Frontal cortex (tissue), 4 donors: ENCODE results near the gene ATP2C2. TPM values are rescaled to one million over a fixed set of nuclear protein-coding genes. Genes with fewer than 3 reads are reported as not detected.
"Not testable (repeated sequence)": the region's sequence is repeated elsewhere in the genome, so short reads cannot be mapped to it uniquely, and the experiment has no call there.

Experiments
- DNase-seq, 2 donors: peaks; one replicate each; pipeline ENCODE4 v3.0.0; 2012; ENCODE audit warnings: low spot score in 2 of 2
- FAIRE-seq: peaks from 2 replicates; lab custom pipeline; 2012; peaks lifted over from hg19 to GRCh38; lab: Jason Lieb, UNC
- total RNA-seq: library from RNA; depleted of rRNA; stranded (reverse); fragments of >200 nt; gene quantifications from one replicate; pipeline ENCODE4 v1.2.3, GENCODE V29; 2014
- donor health status: control.
- donor health status: control.
- donor health status: control.

Gene ATP2C2
- total RNA-seq, 1 donor from 2014 or later = 6.1 TPM

DNA sequence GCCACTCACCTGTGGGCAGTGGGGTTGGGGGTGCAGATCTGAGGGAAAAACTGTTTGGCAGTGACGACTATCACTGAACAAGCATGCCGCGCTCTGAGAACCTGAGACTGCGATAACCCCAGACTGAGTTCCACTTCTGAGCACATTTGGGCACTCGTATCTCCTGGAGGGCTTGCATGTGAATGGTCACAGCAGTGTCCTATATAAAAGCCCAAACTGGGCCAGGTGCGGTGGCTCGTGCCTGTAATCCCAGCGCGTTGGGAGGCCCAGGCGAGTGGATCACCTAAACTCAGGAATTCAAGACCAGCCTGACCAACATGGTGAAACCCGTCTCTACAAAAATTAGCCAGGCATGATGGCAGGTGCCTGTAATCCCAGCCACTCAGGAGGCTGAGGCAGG lies 18.7 kb downstream of the ATP2C2 start:
- no peak for FAIRE-seq
- no peak for DNase-seq

DNA sequence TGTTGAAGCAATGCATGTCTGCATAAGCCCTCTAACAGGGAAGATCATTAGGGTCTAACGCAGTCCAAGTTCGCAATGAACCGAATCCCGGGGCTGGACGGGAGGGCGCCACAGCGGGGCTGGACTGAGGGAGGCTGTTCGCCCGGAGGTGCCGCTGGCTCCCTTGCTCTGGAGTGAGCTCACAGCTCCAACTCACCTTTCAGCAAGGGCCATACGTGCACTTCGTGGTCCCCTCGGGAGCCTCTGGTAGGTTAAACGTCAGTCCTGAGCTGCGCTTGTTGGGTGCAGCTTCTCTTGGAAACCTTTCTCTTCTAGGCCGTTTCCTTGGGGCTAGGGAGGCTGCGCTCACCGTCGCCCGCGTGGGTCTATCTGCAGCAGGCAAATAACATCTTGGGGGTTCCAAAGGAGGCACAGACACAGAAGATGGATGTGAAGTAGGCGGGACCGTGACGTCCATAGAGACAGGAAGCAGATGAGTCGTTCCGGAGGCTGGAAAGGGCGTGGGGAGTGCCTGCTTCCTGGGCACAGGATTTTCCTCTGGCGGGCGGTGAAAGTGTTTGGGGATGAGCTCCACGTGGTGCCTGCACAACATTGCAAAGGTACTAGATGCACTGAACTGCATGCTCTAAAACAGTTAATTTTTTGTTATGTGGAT lies 21.9 kb downstream of the ATP2C2 start:
- no peak for FAIRE-seq
- no peak for DNase-seq

DNA sequence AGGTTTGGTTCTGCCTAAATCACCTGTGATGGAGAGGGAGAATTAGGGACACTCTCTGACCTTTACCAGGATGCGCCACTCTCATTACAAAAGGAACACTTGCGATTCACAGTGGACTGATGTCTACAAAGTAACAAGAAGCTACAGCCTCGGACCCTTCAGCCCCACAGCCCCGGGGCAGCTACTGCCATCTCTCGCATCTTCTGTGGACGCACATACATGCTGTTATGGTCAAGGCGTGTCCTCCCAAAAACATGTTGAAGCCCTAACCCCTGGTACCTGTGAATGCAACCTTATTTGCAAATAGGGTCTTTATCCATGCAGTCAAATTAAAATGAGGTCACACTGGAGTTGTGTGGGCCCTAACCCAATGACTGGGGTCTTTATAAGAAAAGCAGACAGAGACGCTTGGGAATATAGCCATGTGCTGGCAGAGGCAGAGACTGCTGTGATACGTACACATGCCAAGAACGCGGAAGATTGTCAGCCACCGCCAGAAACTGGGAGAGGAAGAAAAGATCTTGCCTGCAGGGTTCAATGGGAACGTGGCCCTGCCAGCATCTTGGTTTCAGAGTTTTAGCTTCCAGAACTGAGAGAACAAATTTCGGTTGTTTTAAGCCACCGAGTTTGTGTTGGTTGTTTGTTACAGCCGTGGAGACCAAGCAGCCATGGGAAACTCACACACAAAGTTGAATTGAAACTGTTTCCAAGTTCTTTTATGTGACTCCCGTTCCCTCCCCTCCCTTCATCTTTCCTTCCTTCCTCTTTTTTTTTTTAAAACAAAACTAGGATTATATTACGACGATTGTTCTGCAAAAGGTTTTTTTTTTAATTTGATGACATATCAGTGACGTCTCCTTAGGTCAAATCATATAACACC lies 23.1 kb downstream of the ATP2C2 start:
- no peak for DNase-seq
- no peak for FAIRE-seq

DNA sequence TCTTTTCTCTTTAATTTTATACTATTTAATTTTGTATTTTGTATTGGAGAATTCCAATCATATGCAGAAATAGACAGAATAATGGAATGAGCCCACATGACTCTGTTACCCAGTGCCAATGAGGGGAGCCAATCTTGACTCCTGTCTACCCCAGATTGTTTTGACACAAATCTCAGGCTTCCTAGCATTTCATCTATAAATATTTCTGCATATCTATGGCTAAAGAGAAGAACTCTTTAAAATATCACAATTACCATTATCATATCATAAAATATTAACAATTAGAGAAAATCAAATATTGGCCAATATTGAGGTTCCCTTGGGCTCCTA lies 23.7 kb downstream of the ATP2C2 start:
- DNase-seq (no peak), FAIRE-seq (no peak)

DNA sequence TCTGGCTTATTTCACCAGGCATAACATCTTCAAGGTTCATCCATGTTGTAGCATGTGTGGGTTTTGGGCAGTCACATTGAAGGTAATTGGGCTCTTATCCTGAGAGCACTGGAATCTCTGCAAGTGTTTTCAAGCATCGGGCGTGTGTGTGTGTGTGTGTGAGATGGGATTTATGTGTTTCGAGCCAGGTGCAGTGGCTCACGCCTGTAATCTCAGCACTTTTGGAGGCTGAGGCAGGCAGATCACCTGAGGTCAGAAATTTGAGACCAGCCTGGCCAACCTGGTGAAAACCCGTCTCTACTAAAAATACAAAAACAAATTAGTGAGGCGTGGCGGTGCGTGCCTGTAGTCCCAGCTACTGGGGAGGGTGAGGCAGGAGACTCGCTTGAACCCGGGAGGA lies 27.7 kb downstream of the ATP2C2 start:
- not testable (repeated sequence) for FAIRE-seq, DNase-seq

DNA sequence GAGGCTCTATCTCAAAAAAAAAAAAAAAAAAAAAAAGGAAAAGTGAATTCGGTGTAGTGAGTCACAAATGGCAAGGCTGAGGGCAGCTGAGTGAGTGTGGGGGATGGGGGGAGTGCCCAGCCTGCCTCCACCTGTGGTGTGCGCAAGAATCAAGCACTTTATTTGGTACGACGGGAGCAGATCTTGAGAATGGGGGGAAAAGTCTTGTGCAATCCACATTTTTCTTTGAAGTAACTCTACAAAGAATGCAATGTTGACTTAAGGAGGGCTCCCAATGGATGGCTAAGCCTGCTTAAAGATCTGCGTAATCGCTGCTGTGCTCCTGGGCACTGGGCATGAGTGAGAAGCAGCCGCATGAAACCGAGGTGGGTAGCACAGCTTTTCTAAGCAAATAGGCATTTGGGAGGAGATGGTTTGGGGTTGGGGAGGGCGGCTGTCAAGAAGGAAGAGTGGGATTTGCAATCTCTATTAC lies 28.2 kb downstream of the ATP2C2 start:
- DNase-seq (no peak), FAIRE-seq (no peak)

DNA sequence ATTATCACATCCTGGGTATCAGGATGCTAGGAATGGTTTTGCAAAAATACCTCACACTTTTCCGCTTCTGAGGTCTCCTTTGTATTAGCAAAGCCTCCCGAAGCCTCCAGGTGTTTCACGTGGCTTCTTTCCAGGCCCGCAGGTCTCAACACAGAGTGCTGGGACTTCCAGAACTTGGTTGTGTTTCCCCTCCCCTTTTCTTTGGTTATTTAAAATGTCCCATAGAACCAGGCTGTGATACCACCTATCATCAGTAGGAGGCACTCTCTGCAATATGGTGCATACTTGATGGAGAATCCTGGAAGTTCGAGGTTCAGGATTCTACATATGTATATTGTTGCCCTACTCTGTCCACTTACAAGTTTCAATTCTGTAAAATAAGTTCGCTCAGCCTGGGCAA lies 28.8 kb downstream of the ATP2C2 start:
- DNase-seq (no peak), FAIRE-seq (no peak)

DNA sequence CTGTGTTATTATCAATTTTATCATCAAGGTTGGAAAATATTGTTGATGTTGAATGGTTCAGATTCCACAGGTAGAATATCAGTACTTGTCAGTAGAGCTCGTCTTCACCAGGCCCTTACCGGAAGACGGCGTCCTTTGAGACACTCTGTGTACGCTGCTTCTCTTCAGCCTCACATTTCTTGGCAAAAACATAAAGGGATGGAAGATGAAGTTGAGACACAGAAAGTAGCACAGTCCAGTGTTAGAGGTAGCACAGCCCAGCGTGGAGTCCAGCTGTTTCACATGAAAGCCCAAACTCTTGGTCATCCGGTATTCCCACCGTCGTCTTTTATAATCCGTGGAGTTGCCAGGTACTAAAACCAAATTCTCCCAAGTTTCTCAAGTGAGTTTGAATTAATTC lies 30.4 kb downstream of the ATP2C2 start:
- DNase-seq = no peak
- no peak for FAIRE-seq

DNA sequence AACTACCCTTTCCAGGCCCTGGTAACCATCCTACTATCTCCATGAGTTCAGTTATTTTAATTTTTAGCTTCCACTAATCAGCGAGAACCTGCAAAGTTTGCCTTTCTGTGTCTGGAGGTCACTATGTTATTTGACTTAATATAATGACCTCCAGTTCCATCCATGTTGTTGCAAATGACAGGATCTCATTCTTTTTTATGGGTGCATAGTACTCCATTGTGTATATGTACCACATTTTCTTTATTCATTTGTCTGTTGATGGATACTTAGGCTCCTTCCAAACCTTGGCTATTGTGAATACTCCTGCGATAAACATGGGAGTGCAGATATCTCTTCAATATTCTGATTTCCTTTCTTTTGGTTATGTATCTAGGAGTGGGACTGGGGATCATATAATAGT lies 31.6 kb downstream of the ATP2C2 start:
- not testable (repeated sequence) for FAIRE-seq

DNA sequence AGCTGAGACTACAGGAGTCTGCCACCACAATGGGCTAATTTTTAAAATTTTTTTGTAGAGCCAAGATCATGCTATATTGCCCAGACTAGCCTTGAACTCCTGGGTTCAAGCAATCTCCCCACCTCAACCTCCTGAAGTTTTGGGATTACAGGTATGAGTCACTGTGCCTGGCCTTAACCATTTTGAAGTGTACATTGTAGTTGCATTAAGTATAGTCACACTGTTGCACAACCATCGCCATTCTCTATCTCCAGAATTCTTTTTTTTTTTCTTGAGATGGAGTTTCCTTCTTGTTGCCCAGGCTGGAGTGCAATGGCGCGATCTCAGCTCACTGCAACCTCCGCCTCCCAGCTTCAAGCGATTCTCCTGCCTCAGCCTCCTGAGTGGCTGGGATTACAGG lies 35.1 kb downstream of the ATP2C2 start:
- not testable (repeated sequence) for FAIRE-seq, DNase-seq

More for the DNA sequence above, 31.6 kb downstream of the ATP2C2 start:
- DNase-seq = not testable (repeated sequence)

DNA sequence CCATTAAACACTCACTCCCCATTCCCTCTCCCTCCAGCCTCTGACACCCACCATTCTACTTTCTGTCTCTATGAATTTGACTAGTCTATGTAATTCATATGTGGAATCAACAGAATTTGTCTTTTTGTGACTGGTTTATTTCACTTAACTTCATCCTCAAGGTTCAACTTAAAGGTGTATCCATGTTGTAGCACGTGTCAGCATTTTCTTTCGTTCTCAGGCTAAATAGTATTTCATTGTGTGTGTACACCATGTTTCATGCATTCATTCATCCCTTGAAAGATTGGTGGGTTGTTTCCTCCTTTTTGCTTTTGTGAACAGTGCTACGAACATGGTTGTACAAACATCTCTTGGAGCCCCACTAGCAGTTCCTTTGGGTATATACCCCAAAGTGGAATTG lies 36.0 kb downstream of the ATP2C2 start:
- no peak for FAIRE-seq
- DNase-seq = no peak

DNA sequence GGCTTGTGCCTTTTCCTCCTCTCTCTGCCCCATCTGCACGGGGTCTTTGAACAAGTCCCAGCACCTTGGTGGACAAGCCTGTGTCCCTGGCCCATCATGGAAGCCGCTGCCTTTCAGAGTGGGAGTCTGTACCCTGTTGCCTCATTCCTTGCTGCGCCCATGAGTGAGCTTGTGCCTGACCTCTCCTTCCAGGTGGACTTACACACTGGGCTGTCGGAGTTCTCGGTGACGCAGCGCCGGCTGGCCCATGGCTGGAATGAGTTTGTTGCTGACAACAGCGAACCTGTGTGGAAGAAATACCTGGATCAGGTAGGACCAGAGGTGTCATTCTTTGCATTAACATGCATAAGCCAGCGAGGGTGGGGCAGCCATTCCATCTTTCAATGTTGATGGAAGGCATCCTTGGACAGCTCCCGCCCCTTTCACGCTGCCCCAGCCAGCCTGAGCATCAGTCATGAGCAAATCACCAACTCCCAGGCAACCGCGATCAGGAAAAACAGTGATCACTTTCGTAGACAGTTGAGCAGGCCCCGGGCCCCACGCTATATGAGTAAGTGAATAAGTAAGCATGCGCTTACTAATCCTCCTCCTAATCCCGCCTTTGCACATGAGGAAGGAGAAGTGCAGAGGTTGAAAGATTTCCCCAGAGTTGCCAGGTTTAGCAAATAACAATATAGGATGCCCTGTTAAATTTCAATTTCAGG lies 36.8 kb downstream of the ATP2C2 start:
- no peak for DNase-seq
- FAIRE-seq = no peak

DNA sequence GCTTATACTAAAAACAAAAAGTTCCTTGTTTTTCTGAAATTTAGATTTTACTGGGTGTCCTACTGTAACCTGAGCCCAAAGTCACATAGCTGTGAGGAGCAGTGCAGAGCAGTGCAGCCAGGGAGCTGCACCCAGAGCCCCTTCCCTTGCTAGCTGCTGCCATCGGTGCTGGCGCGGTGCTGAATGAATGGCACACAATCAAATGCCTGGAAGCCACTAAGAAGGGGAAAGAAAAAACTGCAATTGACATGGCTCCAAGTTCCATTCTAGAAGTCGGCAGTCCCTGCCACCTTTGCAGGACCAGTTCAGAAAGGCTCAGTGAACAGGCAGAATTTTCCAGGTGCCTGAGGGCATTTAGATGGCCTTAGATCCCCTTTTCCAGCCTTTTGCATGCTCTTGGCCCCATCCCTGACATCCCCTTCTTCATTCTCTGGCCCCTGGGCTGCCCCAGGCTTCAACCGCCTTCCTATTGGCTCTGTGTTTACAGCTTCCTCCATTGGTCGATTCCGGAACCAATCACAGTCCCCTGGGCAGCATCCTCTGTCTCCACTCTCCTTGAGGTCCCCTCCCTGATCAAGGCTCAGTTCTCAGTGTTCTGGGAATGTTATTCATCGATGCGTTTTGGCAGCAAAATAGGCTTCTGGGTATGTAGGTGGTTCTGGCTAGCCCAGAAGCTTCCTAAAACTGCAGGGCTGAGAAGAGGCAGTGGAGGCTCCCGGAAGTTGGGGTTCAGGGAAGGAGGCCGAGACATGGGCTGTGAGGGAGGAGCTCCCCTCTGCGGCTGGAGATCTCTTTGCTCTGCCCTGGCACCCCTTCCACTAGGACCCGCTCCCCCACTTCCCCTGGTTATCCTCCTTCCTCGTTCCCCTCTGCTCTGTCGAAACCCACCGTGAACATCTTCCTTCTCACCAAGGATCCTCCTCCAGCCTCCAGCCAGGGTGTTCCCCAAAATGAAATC lies 37.9 kb downstream of the ATP2C2 start:
- DNase-seq = peak; percentile 63 to 77
- FAIRE-seq = no peak

DNA sequence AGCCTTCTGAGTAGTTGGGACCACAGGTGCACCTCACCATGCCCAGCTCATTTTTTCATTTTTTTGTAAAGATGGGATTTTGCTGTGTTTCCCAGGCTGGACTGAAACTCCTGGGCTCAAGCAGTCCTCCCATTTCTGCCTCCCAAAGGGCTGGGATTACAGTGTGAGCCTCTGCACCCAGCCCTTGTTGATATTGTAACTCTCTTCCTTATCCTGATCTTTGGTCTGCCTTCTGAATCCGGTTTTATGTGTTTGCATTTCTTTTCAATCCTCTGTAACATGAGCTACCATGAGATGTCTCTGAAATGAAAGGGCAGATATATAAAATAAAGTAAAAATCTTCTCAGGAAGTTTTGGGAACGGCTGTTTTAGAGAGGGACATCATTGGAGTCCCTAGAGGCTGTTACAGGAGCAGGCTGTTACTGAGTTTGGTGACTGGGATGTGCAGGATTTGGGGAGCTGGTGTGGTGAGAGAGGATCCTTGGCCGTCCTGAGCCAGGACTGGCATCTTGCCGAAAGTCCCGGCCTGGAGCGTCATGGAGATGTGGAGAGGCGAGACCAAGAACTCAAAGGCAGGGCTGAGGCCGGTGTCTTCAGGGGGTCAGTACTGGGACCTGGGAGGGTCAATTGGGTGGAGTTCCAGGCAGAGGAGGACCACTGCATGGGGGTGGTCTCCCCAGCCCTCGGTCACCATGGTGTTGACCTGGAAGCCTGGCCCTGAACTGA lies 39.4 kb downstream of the ATP2C2 start:
- FAIRE-seq = no peak
- no peak for DNase-seq

DNA sequence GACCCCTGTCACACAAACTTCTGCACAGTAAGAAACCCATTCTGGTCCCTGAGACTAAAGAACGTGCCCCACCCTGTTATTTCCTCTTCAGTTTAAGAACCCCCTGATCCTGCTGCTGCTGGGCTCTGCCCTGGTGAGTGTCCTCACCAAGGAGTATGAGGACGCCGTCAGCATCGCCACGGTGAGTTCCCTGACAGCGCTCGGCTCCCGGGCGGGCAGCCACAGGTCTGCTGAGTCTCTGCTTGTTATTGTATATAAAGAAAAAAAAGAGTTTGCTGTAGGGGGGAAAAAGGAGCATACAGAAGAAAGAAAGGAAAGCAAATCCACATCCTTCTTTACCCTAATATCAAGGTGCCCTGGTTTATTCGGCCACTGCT lies 40.0 kb downstream of the ATP2C2 start:
- FAIRE-seq (no peak), DNase-seq (no peak)

DNA sequence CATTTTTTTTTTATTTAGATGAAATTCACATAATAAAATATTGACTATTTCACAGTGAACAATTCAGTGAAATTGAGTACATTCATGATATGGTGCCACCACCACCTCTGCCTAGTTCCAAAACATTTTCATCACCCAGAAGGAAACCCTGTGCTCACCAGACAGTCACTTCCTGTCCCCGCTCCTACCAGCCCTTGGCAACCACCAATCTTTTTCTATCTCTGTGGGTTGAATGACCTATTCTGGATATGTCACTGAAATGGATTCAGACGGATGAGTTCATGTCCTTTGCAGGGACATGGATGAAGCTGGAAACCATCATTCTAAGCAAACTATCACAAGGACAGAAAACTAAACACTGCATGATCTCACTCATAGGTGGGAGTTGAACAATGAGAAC lies 40.5 kb downstream of the ATP2C2 start:
- FAIRE-seq = no peak
- no peak for DNase-seq

DNA sequence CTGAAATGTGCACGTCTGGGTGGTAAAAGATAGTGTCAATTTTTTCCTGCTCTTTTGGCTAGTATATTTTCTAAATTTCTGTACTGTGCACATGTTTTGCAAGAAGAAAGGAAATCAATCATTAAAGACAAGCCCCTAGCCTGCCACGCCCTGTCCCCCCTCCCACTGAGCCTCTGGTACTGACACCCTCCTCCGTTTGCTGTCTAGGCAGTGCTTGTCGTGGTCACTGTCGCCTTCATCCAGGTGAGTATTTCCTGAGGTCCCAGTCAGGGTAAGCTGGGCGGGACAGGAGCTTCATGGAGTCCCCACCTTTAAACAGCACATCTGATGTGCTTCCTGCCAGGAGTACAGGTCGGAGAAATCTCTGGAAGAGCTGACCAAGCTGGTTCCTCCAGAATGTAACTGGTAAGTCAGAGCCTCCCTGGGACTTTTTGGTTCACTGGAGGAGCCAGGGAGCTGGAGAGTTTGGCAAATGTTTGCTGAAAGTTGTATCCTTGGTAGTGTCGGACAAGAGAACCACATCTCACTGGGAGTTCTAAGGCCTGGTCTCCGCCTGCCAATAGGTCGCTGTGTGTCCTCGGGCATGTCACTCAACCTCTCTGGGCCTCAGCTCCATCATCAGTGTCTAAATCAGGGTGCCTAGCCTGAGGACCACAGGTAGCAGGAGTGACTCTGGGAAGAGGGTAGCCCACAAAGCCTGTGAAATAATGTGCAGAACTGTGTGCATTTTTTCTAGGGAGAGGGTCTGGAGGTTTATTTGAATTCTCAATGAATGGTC lies 42.2 kb downstream of the ATP2C2 start:
- FAIRE-seq (no peak), DNase-seq (no peak)

DNA sequence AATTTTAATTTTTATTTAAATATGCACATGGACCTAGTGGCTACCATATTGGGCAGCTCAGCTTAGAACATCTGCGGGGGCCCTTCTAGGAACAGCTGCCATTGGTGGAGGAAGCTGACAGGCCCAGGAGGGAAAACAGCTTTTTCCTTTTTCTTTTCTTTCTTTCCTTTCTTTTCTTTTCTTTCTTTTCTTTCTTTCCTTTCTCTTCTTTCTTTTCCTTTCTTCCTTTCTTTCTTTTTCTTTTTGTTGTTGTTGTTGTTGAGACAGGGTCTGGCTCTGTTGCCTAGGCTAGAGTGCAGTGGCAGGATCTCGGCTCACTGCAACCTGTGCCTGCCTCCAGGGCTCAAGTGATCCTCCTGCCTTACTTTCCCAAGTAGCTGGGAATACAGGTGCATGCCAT lies 43.4 kb downstream of the ATP2C2 start:
- DNase-seq = no peak
- no peak for FAIRE-seq
